GM23338 (cell line): ENCODE data around the gene SSTR3.

Experiments
- CREB1 ChIP-seq: fragments of 250-450 bp; sonication (Bioruptor Pico); IDR thresholded peaks from 2 replicates; pipeline ENCODE4 v1.5.0; 2020; ENCODE audit warnings: low read depth, mild to moderate bottlenecking, moderate library complexity
- EZH2 ChIP-seq: fragments of 200-600 bp; sonication (generic); IDR thresholded peaks from one replicate; pipeline ENCODE4 v1.8.0; 2017; ENCODE audit warnings: antibody characterized with exemption, mild to moderate bottlenecking, low read depth; ENCODE audit not compliant: unreplicated experiment
- POLR2AphosphoS5 ChIP-seq: IDR thresholded peaks from 2 replicates; pipeline ENCODE4 v1.6.1; 2016; ENCODE audit warnings: antibody characterized with exemption, low read depth
- REST ChIP-seq: IDR thresholded peaks from one replicate; pipeline ENCODE4 v1.6.1; 2018; ENCODE audit warnings: antibody characterized with exemption; ENCODE audit not compliant: unreplicated experiment
- TF ChIP-seq, protein P1 (sequence below), 2 experiments: fragments of 200-600 bp in 1 of 2; sonication (generic) in 1 of 2; conservative IDR thresholded peaks; 2 replicates each; pipeline versions ENCODE4 v1.5.1 to v1.6.1; 2016 to 2017; ENCODE audit warnings: antibody characterized with exemption in 2 of 2, low read depth in 2 of 2, mild to moderate bottlenecking in 2 of 2, moderate library complexity in 1 of 2

- TF ChIP-seq REST: no peak
- TF ChIP-seq CREB1 (CRISPR knock-in tag): no peak
- no peak for TF ChIP-seq EZH2
- TF ChIP-seq, protein P1, sequence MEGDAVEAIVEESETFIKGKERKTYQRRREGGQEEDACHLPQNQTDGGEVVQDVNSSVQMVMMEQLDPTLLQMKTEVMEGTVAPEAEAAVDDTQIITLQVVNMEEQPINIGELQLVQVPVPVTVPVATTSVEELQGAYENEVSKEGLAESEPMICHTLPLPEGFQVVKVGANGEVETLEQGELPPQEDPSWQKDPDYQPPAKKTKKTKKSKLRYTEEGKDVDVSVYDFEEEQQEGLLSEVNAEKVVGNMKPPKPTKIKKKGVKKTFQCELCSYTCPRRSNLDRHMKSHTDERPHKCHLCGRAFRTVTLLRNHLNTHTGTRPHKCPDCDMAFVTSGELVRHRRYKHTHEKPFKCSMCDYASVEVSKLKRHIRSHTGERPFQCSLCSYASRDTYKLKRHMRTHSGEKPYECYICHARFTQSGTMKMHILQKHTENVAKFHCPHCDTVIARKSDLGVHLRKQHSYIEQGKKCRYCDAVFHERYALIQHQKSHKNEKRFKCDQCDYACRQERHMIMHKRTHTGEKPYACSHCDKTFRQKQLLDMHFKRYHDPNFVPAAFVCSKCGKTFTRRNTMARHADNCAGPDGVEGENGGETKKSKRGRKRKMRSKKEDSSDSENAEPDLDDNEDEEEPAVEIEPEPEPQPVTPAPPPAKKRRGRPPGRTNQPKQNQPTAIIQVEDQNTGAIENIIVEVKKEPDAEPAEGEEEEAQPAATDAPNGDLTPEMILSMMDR (conservative IDR thresholded peaks at IDR 0.05; ENCODE audit: low read depth in 2 of 2): peak; percentile 85 to 87
- no peak for TF ChIP-seq POLR2AphosphoS5
Measured at GRCh38 chr22:37260901-37261336, 48.6 kb upstream of the SSTR3 start.
